ENCODE measurements around the gene PTK7. TPM values are rescaled to one million over a fixed set of nuclear protein-coding genes. Genes with fewer than 3 reads are reported as not detected.

The PTK7 gene
- total and polyA plus RNA-seq, 3 donors from 2014 or later, result 58.8 to 68.7 (median 60.8) TPM

GRCh38 chr6:43205849-43206248, 129.7 kb downstream of the PTK7 start:
- Histone ChIP-seq H3K9me3 (no peaks in the 10 kb centered on the region), H3K36me3 (ENCODE audit: low read depth, missing control alignments) (no peaks in the 10 kb centered on the region), H3K4me1 (no peaks in the 10 kb centered on the region), H3K27ac (no peak overlapping the region), H3K4me3 (no peak overlapping the region), H3K27me3 (no peaks in the 10 kb centered on the region)
- 97 to 98% methylated on average over 10 of the region's 10 CpGs for WGBS, 2 donors
- no peak for DNase-seq
- TF ChIP-seq CTCF (IDR thresholded peaks at IDR 0.05) (no peak), POLR2A (IDR thresholded peaks at IDR 0.05) (no peak)
- intact Hi-C loops (cut with DNase I; ENCODE audit: low total_unique reads), result no loop called here

- WGBS, 2 donors, result 91 to 95% methylated on average over 2 of the region's 2 CpGs
- TF ChIP-seq CTCF (IDR thresholded peaks at IDR 0.05) (no peak), POLR2A (IDR thresholded peaks at IDR 0.05) (no peak)
- H3K27ac ChIP-seq, result no peak overlapping the region
- no peak for DNase-seq
- H3K27me3 ChIP-seq, result no peaks in the 10 kb centered on the region
- intact Hi-C loops (cut with DNase I; ENCODE audit: low total_unique reads), result no loop called here
- H3K4me1 ChIP-seq, result no peaks in the 10 kb centered on the region
- no peaks in the 10 kb centered on the region for H3K36me3 ChIP-seq (ENCODE audit: low read depth, missing control alignments)
- no peaks in the 10 kb centered on the region for H3K9me3 ChIP-seq
- H3K4me3 ChIP-seq, result no peak overlapping the region
These were observed 131.2 kb downstream of the PTK7 start for GRCh38 chr6:43207286-43207685.

Other genes with a start within 250 kb of the PTK7 start
- 10 to 100 TPM; 62.6 to 66.8 TPM for gene RPL7L1, start 196.7 kb upstream of the PTK7 start, total RNA-seq
- gene RPL7L1, start 196.7 kb upstream of the PTK7 start, polyA plus RNA-seq (ENCODE audit: insufficient read depth, low read depth, low replicate concordance), result 51.4 TPM
- under 1 TPM in 1 of 2 donors, not detected in 1; 0.56 TPM for gene PTCRA, start 160.3 kb upstream of the PTK7 start, total RNA-seq
- gene PTCRA, start 160.3 kb upstream of the PTK7 start, polyA plus RNA-seq (ENCODE audit: insufficient read depth, low read depth, low replicate concordance), result not detected
- 10 to 100 TPM; 40.4 to 46.7 TPM for gene CNPY3, start 146.8 kb upstream of the PTK7 start, total RNA-seq
- gene CNPY3, start 146.8 kb upstream of the PTK7 start, polyA plus RNA-seq (ENCODE audit: insufficient read depth, low read depth, low replicate concordance), result 74.8 TPM
- 1 to 10 TPM in 1 of 2 donors, under 1 TPM in 1; 0.31 to 1.7 TPM for gene GNMT, start 115.6 kb upstream of the PTK7 start, total RNA-seq
- gene GNMT, start 115.6 kb upstream of the PTK7 start, polyA plus RNA-seq (ENCODE audit: insufficient read depth, low read depth, low replicate concordance), result 0.83 TPM
- gene PEX6, start 97.1 kb upstream of the PTK7 start, total RNA-seq, result 10 to 100 TPM; 22.5 to 50.4 TPM
- 15.3 TPM for gene PEX6, start 97.1 kb upstream of the PTK7 start, polyA plus RNA-seq (ENCODE audit: insufficient read depth, low read depth, low replicate concordance)
- 10 to 100 TPM; 73.4 to 74.5 TPM for gene PPP2R5D, start 91.7 kb upstream of the PTK7 start, total RNA-seq
- 82.5 TPM for gene PPP2R5D, start 91.7 kb upstream of the PTK7 start, polyA plus RNA-seq (ENCODE audit: insufficient read depth, low read depth, low replicate concordance)
- gene MEA1, start 62.4 kb upstream of the PTK7 start, total RNA-seq, result 100 to 1,000 TPM; 132 to 175 TPM
- 522 TPM for gene MEA1, start 62.4 kb upstream of the PTK7 start, polyA plus RNA-seq (ENCODE audit: insufficient read depth, low read depth, low replicate concordance)
- gene KLHDC3, start 62.1 kb upstream of the PTK7 start, total RNA-seq, result 100 to 1,000 TPM; 207 to 210 TPM
- 422 TPM for gene KLHDC3, start 62.1 kb upstream of the PTK7 start, polyA plus RNA-seq (ENCODE audit: insufficient read depth, low read depth, low replicate concordance)
- 10 to 100 TPM; 34.2 to 49.5 TPM for gene RRP36, start 54.7 kb upstream of the PTK7 start, total RNA-seq
- 39.9 TPM for gene RRP36, start 54.7 kb upstream of the PTK7 start, polyA plus RNA-seq (ENCODE audit: insufficient read depth, low read depth, low replicate concordance)
- 10 to 100 TPM; 23.9 to 31.5 TPM for gene CUL7, start 22.5 kb upstream of the PTK7 start, total RNA-seq
- 16.6 TPM for gene CUL7, start 22.5 kb upstream of the PTK7 start, polyA plus RNA-seq (ENCODE audit: insufficient read depth, low read depth, low replicate concordance)
- gene MRPL2, start 16.9 kb upstream of the PTK7 start, total RNA-seq, result 10 to 100 TPM; 37.2 to 54.8 TPM
- 72.8 TPM for gene MRPL2, start 16.9 kb upstream of the PTK7 start, polyA plus RNA-seq (ENCODE audit: insufficient read depth, low read depth, low replicate concordance)
- 10 to 100 TPM; 41.1 to 49.4 TPM for gene KLC4, start 16.7 kb upstream of the PTK7 start, total RNA-seq
- 63.1 TPM for gene KLC4, start 16.7 kb upstream of the PTK7 start, polyA plus RNA-seq (ENCODE audit: insufficient read depth, low read depth, low replicate concordance)
- 10 to 100 TPM; 36.5 to 39.2 TPM for gene SRF, start 95.0 kb downstream of the PTK7 start, total RNA-seq
- gene SRF, start 95.0 kb downstream of the PTK7 start, polyA plus RNA-seq (ENCODE audit: insufficient read depth, low read depth, low replicate concordance), result 28.4 TPM
- gene CUL9, start 105.9 kb downstream of the PTK7 start, total RNA-seq, result 100 to 1,000 TPM in 1 of 2 donors, 10 to 100 TPM in 1; 90.6 to 110 TPM
- 101 TPM for gene CUL9, start 105.9 kb downstream of the PTK7 start, polyA plus RNA-seq (ENCODE audit: insufficient read depth, low read depth, low replicate concordance)
- gene DNPH1, start 153.2 kb downstream of the PTK7 start, total RNA-seq, result 10 to 100 TPM; 21.8 TPM
- 19.3 TPM for gene DNPH1, start 153.2 kb downstream of the PTK7 start, polyA plus RNA-seq (ENCODE audit: insufficient read depth, low read depth, low replicate concordance)
- gene TTBK1, start 167.2 kb downstream of the PTK7 start, total RNA-seq, result 1 to 10 TPM; 2.2 to 2.6 TPM
- gene TTBK1, start 167.2 kb downstream of the PTK7 start, polyA plus RNA-seq (ENCODE audit: insufficient read depth, low read depth, low replicate concordance), result 2.3 TPM
- not detected for gene SLC22A7, start 221.9 kb downstream of the PTK7 start, total RNA-seq
- not detected for gene SLC22A7, start 221.9 kb downstream of the PTK7 start, polyA plus RNA-seq (ENCODE audit: insufficient read depth, low read depth, low replicate concordance)
- gene CRIP3, start 232.5 kb downstream of the PTK7 start, total RNA-seq, result 10 to 100 TPM; 13.4 to 33.4 TPM
- 34.3 TPM for gene CRIP3, start 232.5 kb downstream of the PTK7 start, polyA plus RNA-seq (ENCODE audit: insufficient read depth, low read depth, low replicate concordance)